WTC11 (cell line): ENCODE data around the gene PCSK5. TPM values are rescaled to one million over a fixed set of nuclear protein-coding genes. Genes with fewer than 3 reads are reported as not detected.
"Not testable (repeated sequence)": the region's sequence is repeated elsewhere in the genome, so short reads cannot be mapped to it uniquely, and the experiment has no call there.

Source experiments
- ATAC-seq: fragments of 200-7000 bp; cut with Tn5 transposase; 2 replicates; pipeline ENCODE4 v1.10.0; 2021; ENCODE audit warnings: mild to moderate bottlenecking, moderate library complexity
- CTCF ChIA-PET: fragments of 300-600 bp; sonication (Branson Sonifier 250); formaldehyde crosslinking; loops from one replicate; lab custom pipeline; 2021; ENCODE audit warnings: antibody characterized with exemption; lab: Charles Lee
- POLR2A ChIA-PET: fragments of 350-600 bp; sonication (Branson Sonifier 250); formaldehyde crosslinking; loops from one replicate; lab custom pipeline; 2021; ENCODE audit warnings: antibody characterized with exemption; lab: Charles Lee
- DNase-seq: peaks from one replicate; pipeline ENCODE4 v3.0.0; 2021; ENCODE audit warnings: low spot score
- H3K27ac Mint-ChIP-seq: 2 replicates; pipeline ENCODE4 v1.8.0; 2021; ENCODE audit warnings: mixed read lengths
- H3K27me3 Mint-ChIP-seq: 2 replicates; pipeline ENCODE4 v1.8.0; 2021; ENCODE audit warnings: low read depth, mild to moderate bottlenecking, moderate library complexity, mixed read lengths
- H3K36me3 Mint-ChIP-seq: 2 replicates; pipeline ENCODE4 v1.8.0; 2021; ENCODE audit warnings: mixed read lengths
- H3K4me1 Mint-ChIP-seq: 2 replicates; pipeline ENCODE4 v1.8.0; 2022; ENCODE audit warnings: mixed read lengths
- H3K4me3 Mint-ChIP-seq: 2 replicates; pipeline ENCODE4 v1.8.0; 2021; ENCODE audit warnings: mild to moderate bottlenecking, moderate library complexity, mixed read lengths
- H3K9me3 Mint-ChIP-seq: 2 replicates; pipeline ENCODE4 v1.8.0; 2021; ENCODE audit warnings: mixed read lengths
- AFF4 ChIP-seq: sonication (generic); formaldehyde crosslinking; IDR thresholded peaks from 2 replicates; pipeline ENCODE4 v1.8.1; 2023; ENCODE audit warnings: mild to moderate bottlenecking, missing genetic modification reagents, borderline replicate concordance
- ATF6 ChIP-seq: sonication (generic); formaldehyde crosslinking; IDR thresholded peaks from 2 replicates; pipeline ENCODE4 v1.8.1; 2023; ENCODE audit warnings: mild to moderate bottlenecking, missing genetic modification reagents
- CREM ChIP-seq: sonication (generic); formaldehyde crosslinking; IDR thresholded peaks from 2 replicates; pipeline ENCODE4 v1.8.1; 2022; ENCODE audit warnings: mild to moderate bottlenecking, missing genetic modification reagents, moderate library complexity
- ERG ChIP-seq: fragments of 250-450 bp; sonication (Bioruptor Pico); IDR thresholded peaks from 2 replicates; pipeline ENCODE4 v1.8.0; 2021; ENCODE audit warnings: mild to moderate bottlenecking
- SOX15 ChIP-seq: fragments of 250-450 bp; sonication (Bioruptor Pico); IDR thresholded peaks from 2 replicates; pipeline ENCODE4 v1.9.0; 2021; ENCODE audit warnings: mild to moderate bottlenecking
- TP53 ChIP-seq: sonication (generic); formaldehyde crosslinking; IDR thresholded peaks from 2 replicates; pipeline ENCODE4 v1.8.1; 2023; ENCODE audit warnings: mild to moderate bottlenecking, missing genetic modification reagents
- USF2 ChIP-seq: sonication (generic); formaldehyde crosslinking; IDR thresholded peaks from 2 replicates; pipeline ENCODE4 v1.8.1; 2023; ENCODE audit warnings: mild to moderate bottlenecking, missing genetic modification reagents, moderate library complexity
- ZNF121 ChIP-seq: sonication (generic); formaldehyde crosslinking; IDR thresholded peaks from 2 replicates; pipeline ENCODE4 v1.8.0; 2023; ENCODE audit warnings: missing genetic modification reagents
- ZNF219 ChIP-seq: sonication (generic); formaldehyde crosslinking; IDR thresholded peaks from 2 replicates; pipeline ENCODE4 v1.8.0; 2023; ENCODE audit warnings: missing genetic modification reagents, mild to moderate bottlenecking, borderline replicate concordance
- ZNF232 ChIP-seq: sonication (generic); formaldehyde crosslinking; IDR thresholded peaks from 2 replicates; pipeline ENCODE4 v1.8.0; 2022; ENCODE audit warnings: mild to moderate bottlenecking, missing genetic modification reagents
- ZNF416 ChIP-seq: fragments of 250-450 bp; sonication (Bioruptor Pico); IDR thresholded peaks from 2 replicates; pipeline ENCODE4 v1.9.0; 2021; ENCODE audit warnings: mild to moderate bottlenecking, inconsistent platforms
- total RNA-seq: library from RNA; stranded (reverse); gene quantifications from 3 replicates; pipeline ENCODE4 v1.2.3, GENCODE V29; 2021

PCSK5 gene
- total RNA-seq, 1 experiment from 2014 or later = 30.6 TPM

- no peaks in the 10 kb centered on the region for H3K36me3 Mint-ChIP-seq
- DNase-seq = no peak
- peak overlapping the region; percentile 91 for H3K27ac Mint-ChIP-seq
- H3K4me3 Mint-ChIP-seq = no peak overlapping the region
- peaks cover 13% of the 10 kb centered on the region for H3K27me3 Mint-ChIP-seq
- ChIA-PET CTCF (no interaction called here), POLR2A (no interaction called here)
- no peak for TF ChIP-seq ZNF232
- TF ChIP-seq ZNF416 (CRISPR knock-in tag) = no peak
- no peak for TF ChIP-seq AFF4
- no peak for TF ChIP-seq ZNF219 (CRISPR knock-in tag)
- TF ChIP-seq, all 79 proteins: peak for 0
- Mint-ChIP-seq H3K4me1 (peaks cover 51% of the 10 kb centered on the region), H3K9me3 (no peaks in the 10 kb centered on the region)
- ATAC-seq = no peak
Measured at GRCh38 chr9:75895112-75895511, 4.6 kb downstream of the PCSK5 start.

GRCh38 chr9:75896193-75896592 is 5.7 kb downstream of the PCSK5 start:
- peak overlapping the region; percentile 57 for H3K27ac Mint-ChIP-seq
- TF ChIP-seq ZNF121 (CRISPR knock-in tag) (no peak), TP53 (CRISPR knock-in tag) (no peak), SOX15 (CRISPR knock-in tag) (no peak), ERG (CRISPR knock-in tag) (no peak), CREM (no peak), ATF6 (CRISPR knock-in tag) (no peak), USF2 (no peak)
- TF ChIP-seq, all 79 proteins: peak for 0
- DNase-seq (no peak), ATAC-seq (no peak)
- no peak overlapping the region for H3K4me3 Mint-ChIP-seq
- ChIA-PET CTCF (no interaction called here), POLR2A (no interaction called here)
- H3K27me3 Mint-ChIP-seq = peaks cover 13% of the 10 kb centered on the region
- peaks cover 7% of the 10 kb centered on the region for H3K36me3 Mint-ChIP-seq
- H3K4me1 Mint-ChIP-seq = peaks cover 51% of the 10 kb centered on the region
- H3K9me3 Mint-ChIP-seq = peaks cover 6% of the 10 kb centered on the region

- ATAC-seq, H3K27me3 Mint-ChIP-seq, POLR2A ChIA-PET, H3K4me3 Mint-ChIP-seq, H3K9me3 Mint-ChIP-seq, DNase-seq, CTCF ChIA-PET, H3K27ac Mint-ChIP-seq: not testable (repeated sequence)
- Mint-ChIP-seq H3K4me1 (peaks cover 22% of the 10 kb centered on the region), H3K36me3 (peaks cover 11% of the 10 kb centered on the region)
Measured at GRCh38 chr9:75900893-75901524, 10.5 kb downstream of the PCSK5 start.
